ENCODE measurements around the gene CHRDL2.

CHRDL2 gene

DNA sequence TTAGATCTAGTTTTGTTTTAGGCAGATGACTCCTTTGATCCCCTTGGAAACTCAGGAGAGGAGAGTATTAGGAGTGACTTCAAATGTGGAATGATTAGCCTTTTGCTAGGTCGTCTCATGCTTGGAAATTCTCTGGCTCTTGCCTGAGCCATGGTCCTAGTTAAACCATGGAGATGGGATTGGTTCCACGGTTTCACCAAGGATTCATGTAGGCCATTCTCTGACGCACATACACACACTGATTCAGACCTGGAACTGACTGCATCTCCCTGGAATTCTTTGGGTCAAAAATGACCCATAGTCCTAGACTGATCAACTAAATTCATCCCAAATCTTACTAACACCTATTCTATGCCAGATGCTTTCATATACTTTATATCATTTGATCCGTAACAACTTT, 82.3 kb downstream of the CHRDL2 start:
- no peak for DNase-seq (ENCODE audit: low spot score)
- TF ChIP-seq, protein P1, sequence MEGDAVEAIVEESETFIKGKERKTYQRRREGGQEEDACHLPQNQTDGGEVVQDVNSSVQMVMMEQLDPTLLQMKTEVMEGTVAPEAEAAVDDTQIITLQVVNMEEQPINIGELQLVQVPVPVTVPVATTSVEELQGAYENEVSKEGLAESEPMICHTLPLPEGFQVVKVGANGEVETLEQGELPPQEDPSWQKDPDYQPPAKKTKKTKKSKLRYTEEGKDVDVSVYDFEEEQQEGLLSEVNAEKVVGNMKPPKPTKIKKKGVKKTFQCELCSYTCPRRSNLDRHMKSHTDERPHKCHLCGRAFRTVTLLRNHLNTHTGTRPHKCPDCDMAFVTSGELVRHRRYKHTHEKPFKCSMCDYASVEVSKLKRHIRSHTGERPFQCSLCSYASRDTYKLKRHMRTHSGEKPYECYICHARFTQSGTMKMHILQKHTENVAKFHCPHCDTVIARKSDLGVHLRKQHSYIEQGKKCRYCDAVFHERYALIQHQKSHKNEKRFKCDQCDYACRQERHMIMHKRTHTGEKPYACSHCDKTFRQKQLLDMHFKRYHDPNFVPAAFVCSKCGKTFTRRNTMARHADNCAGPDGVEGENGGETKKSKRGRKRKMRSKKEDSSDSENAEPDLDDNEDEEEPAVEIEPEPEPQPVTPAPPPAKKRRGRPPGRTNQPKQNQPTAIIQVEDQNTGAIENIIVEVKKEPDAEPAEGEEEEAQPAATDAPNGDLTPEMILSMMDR (conservative IDR thresholded peaks at IDR 0.05; ENCODE audit: low read depth), result no peak
- POLR2A ChIA-PET (ENCODE audit: low non-redundant PET), result no interaction called here
- H3K27ac ChIP-seq, result no peak overlapping the region
- CTCF ChIA-PET, result interaction anchor here (0.7 kb wide), 1 partner anchor 14 kb away, joined by 3 read pairs; no protein-coding TSS in a partner anchor

DNA sequence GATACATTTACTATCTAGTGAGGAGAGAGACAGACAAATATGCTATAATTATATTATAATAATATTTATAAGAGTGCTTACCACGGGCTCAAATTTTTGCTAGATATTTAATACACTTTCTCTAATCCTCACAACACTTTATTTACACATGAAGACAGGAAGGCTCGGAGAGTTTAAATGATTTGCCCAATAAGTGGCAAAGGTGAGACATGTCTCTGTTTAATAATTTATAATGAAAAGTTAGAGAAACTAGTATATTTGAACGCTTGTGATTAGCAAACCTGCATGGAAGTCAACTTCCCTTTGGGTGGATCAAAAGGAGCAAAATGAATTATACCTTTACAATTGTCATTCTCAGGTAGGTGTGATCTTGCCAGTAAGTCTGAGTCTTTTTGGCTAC, 83.4 kb downstream of the CHRDL2 start:
- ChIA-PET CTCF (interaction anchor here (0.7 kb wide), 1 partner anchor 844 kb away, joined by 3 read pairs; no protein-coding TSS in a partner anchor), POLR2A (ENCODE audit: low non-redundant PET) (no interaction called here)
- TF ChIP-seq, protein P1 (conservative IDR thresholded peaks at IDR 0.05; ENCODE audit: low read depth), result no peak
- H3K27ac ChIP-seq, result no peak overlapping the region
- no peak for DNase-seq (ENCODE audit: low spot score)

DNA sequence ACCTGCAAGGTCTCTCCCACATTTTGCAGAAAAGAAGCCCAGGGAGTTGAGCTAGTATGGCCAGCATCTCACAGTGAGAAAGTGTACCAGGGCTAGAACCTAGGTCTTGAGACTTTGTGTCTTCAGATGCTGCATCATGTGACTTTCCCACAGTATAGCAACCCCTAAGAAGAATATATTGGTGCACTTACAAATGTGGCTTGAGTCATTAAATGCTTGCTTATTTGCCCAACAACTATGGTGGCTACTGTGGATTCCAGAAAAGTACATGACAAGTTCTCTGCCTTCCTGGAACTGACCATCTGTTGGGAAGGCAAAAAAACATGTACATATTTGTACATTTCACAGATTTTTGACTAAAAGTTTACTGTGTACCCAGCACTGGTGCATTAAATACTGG, 83.8 kb downstream of the CHRDL2 start:
- no peak for DNase-seq (ENCODE audit: low spot score)
- ChIA-PET CTCF (no interaction called here), POLR2A (ENCODE audit: low non-redundant PET) (no interaction called here)
- no peak overlapping the region for H3K27ac ChIP-seq
- TF ChIP-seq, protein P1 (conservative IDR thresholded peaks at IDR 0.05; ENCODE audit: low read depth), result no peak

DNA sequence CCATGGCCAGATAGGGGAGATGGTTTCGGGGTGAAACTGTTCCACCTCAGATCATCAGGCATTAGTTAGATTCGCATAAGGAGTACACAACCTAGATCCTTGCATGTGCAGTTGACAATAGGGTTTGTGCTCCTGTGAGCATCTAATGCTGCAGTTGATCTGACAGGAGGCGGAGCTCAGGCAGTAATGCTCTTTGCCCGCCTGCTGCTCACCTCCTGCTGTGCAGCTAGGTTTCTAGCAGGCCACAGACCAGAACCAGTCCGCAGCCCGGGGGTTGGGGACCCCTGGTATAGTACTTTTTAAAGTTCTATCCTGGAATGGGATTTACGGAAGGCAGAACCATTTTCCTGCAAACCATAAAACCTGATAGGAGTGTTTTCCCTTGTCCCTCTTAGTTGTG, 84.3 kb downstream of the CHRDL2 start:
- TF ChIP-seq, protein P1 (conservative IDR thresholded peaks at IDR 0.05; ENCODE audit: low read depth), result no peak
- ChIA-PET CTCF (no interaction called here), POLR2A (ENCODE audit: low non-redundant PET) (no interaction called here)
- no peak overlapping the region for H3K27ac ChIP-seq
- DNase-seq (ENCODE audit: low spot score), result no peak
